ENCODE results near the gene PID1. TPM values are rescaled to one million over a fixed set of nuclear protein-coding genes. Genes with fewer than 3 reads are reported as not detected.

The PID1 gene
- total and polyA plus RNA-seq, 2 donors (not counting 1 experiment from before 2014, with no cell fraction given) = 0.10 TPM; not detected in 1

DNA sequence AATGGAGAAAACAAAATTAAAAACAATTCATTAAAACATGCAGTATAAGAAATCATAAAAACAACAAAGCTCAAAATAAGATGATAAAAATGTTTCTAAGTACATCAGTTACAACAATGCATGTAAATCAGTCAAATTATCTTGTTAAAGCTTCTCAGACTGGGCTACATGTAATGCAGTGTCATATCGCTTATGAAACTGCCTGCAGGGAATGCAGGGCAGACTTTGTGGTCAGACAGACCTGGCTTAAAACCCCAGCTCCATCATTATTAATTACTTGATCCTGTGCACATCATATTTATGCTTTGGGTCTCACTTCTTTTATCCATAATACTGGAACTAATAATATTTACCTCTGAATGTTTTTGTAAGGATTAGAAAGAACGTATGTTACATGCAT is 74.6 kb downstream of the PID1 start:
- ATAC-seq (ENCODE audit: low read depth) (no peak), DNase-seq (no peak)
- no peaks in the 10 kb centered on the region for H3K9me3 ChIP-seq (ENCODE audit: control extremely low read depth in 1 of 3, control insufficient read depth in 2 of 3, insufficient read depth in 1 of 3, low read length in 2 of 3)
- intact Hi-C loops (cut with micrococcal nuclease) = no loop called here
- Mint-ChIP-seq H3K9me3 (ENCODE audit: insufficient read depth) (no peaks in the 10 kb centered on the region), H3K4me1 (no peaks in the 10 kb centered on the region), H3K27ac (no peak overlapping the region), H3K4me3 (no peak overlapping the region), H3K27me3 (no peaks in the 10 kb centered on the region)
- no peaks in the 10 kb centered on the region for H3K27me3 ChIP-seq (replicated peaks in 1 of 4; ENCODE audit: control extremely low read depth in 1 of 4, control insufficient read depth in 3 of 4, insufficient read depth in 4 of 4, low read length in 3 of 4)
- H3K36me3 ChIP-seq (replicated peaks in 1 of 2; ENCODE audit: control extremely low read depth in 1 of 2, control insufficient read depth in 1 of 2, extremely low read depth in 1 of 2, insufficient read depth in 2 of 2, low read length in 1 of 2) = no peaks in the 10 kb centered on the region
- H3K4me1 ChIP-seq (ENCODE audit: control insufficient read depth in 2 of 2, insufficient read depth in 2 of 2, low read length in 2 of 2) = no peaks in the 10 kb centered on the region
- TF ChIP-seq, protein P1, sequence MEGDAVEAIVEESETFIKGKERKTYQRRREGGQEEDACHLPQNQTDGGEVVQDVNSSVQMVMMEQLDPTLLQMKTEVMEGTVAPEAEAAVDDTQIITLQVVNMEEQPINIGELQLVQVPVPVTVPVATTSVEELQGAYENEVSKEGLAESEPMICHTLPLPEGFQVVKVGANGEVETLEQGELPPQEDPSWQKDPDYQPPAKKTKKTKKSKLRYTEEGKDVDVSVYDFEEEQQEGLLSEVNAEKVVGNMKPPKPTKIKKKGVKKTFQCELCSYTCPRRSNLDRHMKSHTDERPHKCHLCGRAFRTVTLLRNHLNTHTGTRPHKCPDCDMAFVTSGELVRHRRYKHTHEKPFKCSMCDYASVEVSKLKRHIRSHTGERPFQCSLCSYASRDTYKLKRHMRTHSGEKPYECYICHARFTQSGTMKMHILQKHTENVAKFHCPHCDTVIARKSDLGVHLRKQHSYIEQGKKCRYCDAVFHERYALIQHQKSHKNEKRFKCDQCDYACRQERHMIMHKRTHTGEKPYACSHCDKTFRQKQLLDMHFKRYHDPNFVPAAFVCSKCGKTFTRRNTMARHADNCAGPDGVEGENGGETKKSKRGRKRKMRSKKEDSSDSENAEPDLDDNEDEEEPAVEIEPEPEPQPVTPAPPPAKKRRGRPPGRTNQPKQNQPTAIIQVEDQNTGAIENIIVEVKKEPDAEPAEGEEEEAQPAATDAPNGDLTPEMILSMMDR (IDR thresholded peaks at IDR 0.05) = no peak
- no peak for TF ChIP-seq EZH2 (IDR thresholded peaks at IDR 0.05; ENCODE audit: borderline replicate concordance, insufficient read depth, low read depth, low read length, poor library complexity, severe bottlenecking)
- H4K20me1 ChIP-seq (ENCODE audit: control insufficient read depth, insufficient read depth, low read length, poor library complexity, severe bottlenecking) = no peaks in the 10 kb centered on the region
- no peak overlapping the region for H3K9ac ChIP-seq (ENCODE audit: low read length)
- H3K4me2 ChIP-seq (replicated peaks; ENCODE audit: low read depth, low read length, poor library complexity, severe bottlenecking) = no peak overlapping the region
- H3K4me3 ChIP-seq (ENCODE audit: control extremely low read depth in 1 of 5, extremely low read depth in 1 of 5, insufficient read depth in 1 of 5, low read depth in 2 of 5, low read length in 4 of 5) = no peak overlapping the region
- 78% methylated on average over 1 of the region's 2 CpGs for WGBS (ENCODE audit: insufficient coverage)
- CTCF ChIA-PET = no interaction called here
- no peak overlapping the region for H3K27ac ChIP-seq (ENCODE audit: low read length in 2 of 2)
- POLR2A ChIA-PET = no interaction called here
- H2AFZ ChIP-seq (ENCODE audit: insufficient read depth, low read depth, low read length, poor library complexity, severe bottlenecking) = no peak overlapping the region
- H3K79me2 ChIP-seq (ENCODE audit: control insufficient read depth, insufficient read depth, low read length) = no peaks in the 10 kb centered on the region

DNA sequence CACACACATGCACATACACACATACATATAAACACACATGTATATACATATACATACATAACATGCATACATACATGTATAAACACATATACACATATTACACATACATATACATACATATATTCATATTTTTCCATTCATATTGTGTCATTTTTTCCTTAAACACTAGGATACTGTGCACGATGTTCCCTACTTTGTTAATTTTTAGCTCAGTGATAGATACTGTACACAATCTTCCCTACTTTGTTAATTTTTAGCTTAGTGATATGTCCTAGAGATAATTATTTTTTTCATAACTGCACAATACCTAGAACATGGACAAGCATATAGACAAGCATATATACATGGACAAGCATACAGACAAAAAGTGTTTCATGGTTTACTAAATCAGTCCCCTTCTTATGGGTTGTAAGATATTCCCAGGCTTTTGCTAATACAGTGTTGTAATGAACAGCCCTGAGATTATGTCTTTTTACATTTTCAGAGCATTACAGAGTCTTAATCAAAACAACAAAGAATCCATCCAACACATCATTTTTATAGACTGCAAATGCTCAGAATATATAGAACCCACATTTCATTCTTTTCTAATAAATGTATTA is 75.6 kb downstream of the PID1 start:
- ATAC-seq (ENCODE audit: low read depth) (no peak), DNase-seq (no peak)
- no peak overlapping the region for H3K27ac Mint-ChIP-seq
- no peaks in the 10 kb centered on the region for H3K27me3 Mint-ChIP-seq
- no peaks in the 10 kb centered on the region for H4K20me1 ChIP-seq (ENCODE audit: control insufficient read depth, insufficient read depth, low read length, poor library complexity, severe bottlenecking)
- POLR2A ChIA-PET = no interaction called here
- no peak overlapping the region for H3K27ac ChIP-seq (ENCODE audit: low read length in 2 of 2)
- intact Hi-C loops (cut with micrococcal nuclease) = no loop called here
- H3K9me3 Mint-ChIP-seq (ENCODE audit: insufficient read depth) = no peaks in the 10 kb centered on the region
- H3K4me3 ChIP-seq (ENCODE audit: control extremely low read depth in 1 of 5, extremely low read depth in 1 of 5, insufficient read depth in 1 of 5, low read depth in 2 of 5, low read length in 4 of 5) = no peak overlapping the region
- TF ChIP-seq, protein P1 (IDR thresholded peaks at IDR 0.05) = no peak
- H3K4me2 ChIP-seq (replicated peaks; ENCODE audit: low read depth, low read length, poor library complexity, severe bottlenecking) = no peak overlapping the region
- CTCF ChIA-PET = no interaction called here
- H3K4me3 Mint-ChIP-seq = no peak overlapping the region
- H3K27me3 ChIP-seq (replicated peaks in 1 of 4; ENCODE audit: control extremely low read depth in 1 of 4, control insufficient read depth in 3 of 4, insufficient read depth in 4 of 4, low read length in 3 of 4) = no peaks in the 10 kb centered on the region
- H3K4me1 ChIP-seq (ENCODE audit: control insufficient read depth in 2 of 2, insufficient read depth in 2 of 2, low read length in 2 of 2) = no peaks in the 10 kb centered on the region
- no peak overlapping the region for H2AFZ ChIP-seq (ENCODE audit: insufficient read depth, low read depth, low read length, poor library complexity, severe bottlenecking)
- no peak overlapping the region for H3K9ac ChIP-seq (ENCODE audit: low read length)
- no CpG with 5 or more reads among the region's 1 CpG for WGBS (ENCODE audit: insufficient coverage)
- H3K36me3 ChIP-seq (replicated peaks in 1 of 2; ENCODE audit: control extremely low read depth in 1 of 2, control insufficient read depth in 1 of 2, extremely low read depth in 1 of 2, insufficient read depth in 2 of 2, low read length in 1 of 2) = no peaks in the 10 kb centered on the region
- H3K4me1 Mint-ChIP-seq = no peaks in the 10 kb centered on the region
- H3K79me2 ChIP-seq (ENCODE audit: control insufficient read depth, insufficient read depth, low read length) = no peaks in the 10 kb centered on the region
- no peaks in the 10 kb centered on the region for H3K9me3 ChIP-seq (ENCODE audit: control extremely low read depth in 1 of 3, control insufficient read depth in 2 of 3, insufficient read depth in 1 of 3, low read length in 2 of 3)
